Keratinocyte (primary cell): ENCODE measurements around the gene TNFRSF14.

Source experiments
- CTCF ChIP-seq, 3 experiments: IDR thresholded peaks in 1 of 3; conservative IDR thresholded peaks in 1 of 3; optimal IDR thresholded peaks in 1 of 3; 2 replicates in 2 of 3; 3 replicates in 1 of 3; pipeline versions ENCODE3 to v1.5.1; 2011; ENCODE audit warnings: low read length in 3 of 3, mild to moderate bottlenecking in 3 of 3, moderate library complexity in 2 of 3, control low read depth in 1 of 3, inconsistent platforms in 1 of 3; ENCODE audit not compliant: insufficient read depth in 2 of 3; ENCODE audit errors: extremely low read depth in 1 of 3
- EZH2 ChIP-seq: IDR thresholded peaks from one replicate; pipeline ENCODE4 v1.6.1; 2012; ENCODE audit warnings: inconsistent platforms, mild to moderate bottlenecking, low read length, moderate library complexity

GRCh38 chr1:2604844-2605508, 48.8 kb downstream of the TNFRSF14 start:
- no peak for TF ChIP-seq CTCF (optimal IDR thresholded peaks at IDR 0.05 in 1 of 3, IDR thresholded peaks at IDR 0.05 in 1 of 3, conservative IDR thresholded peaks at IDR 0.05 in 1 of 3; ENCODE audit: extremely low read depth in 1 of 3, insufficient read depth in 2 of 3, low read length in 3 of 3)
- TF ChIP-seq EZH2: no peak
